HTERT RPE-1 (cell line): ENCODE measurements around the gene MACROD2.
"Not testable (repeated sequence)": the region's sequence is repeated elsewhere in the genome, so short reads cannot be mapped to it uniquely, and the experiment has no call there.

Experiments used
- in situ Hi-C: fragments of 300-500 bp; cut with MboI; formaldehyde crosslinking; loops from 4 replicates; pipeline ENCODE4 v1.14.3; 2020; ENCODE audit warnings: low sequenced_read_pairs

MACROD2 gene

DNA sequence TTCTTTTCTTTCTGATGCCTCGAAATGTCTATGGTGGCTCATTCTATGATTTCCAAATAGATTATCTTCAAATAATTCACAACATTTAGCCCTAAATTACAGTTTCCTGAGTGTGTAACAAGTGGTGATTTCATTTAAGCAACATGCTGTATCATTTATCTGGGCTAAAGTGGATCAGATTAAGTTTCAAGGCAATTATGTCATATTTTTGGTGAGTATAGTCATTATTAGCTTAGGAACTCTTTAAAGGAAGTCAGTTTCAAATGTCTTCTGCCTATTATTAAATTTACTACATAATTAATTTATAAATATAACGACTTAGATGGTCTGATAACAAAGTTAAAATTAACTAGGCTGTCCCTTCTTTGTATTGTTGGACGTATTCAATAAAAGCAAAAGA lies 1190.0 kb downstream of the MACROD2 start:
- in situ Hi-C loops, result no loop called here

- in situ Hi-C loops, result no loop called here
Observed at GRCh38 chr20:15185913-15186312, 1190.6 kb downstream of the MACROD2 start.

DNA sequence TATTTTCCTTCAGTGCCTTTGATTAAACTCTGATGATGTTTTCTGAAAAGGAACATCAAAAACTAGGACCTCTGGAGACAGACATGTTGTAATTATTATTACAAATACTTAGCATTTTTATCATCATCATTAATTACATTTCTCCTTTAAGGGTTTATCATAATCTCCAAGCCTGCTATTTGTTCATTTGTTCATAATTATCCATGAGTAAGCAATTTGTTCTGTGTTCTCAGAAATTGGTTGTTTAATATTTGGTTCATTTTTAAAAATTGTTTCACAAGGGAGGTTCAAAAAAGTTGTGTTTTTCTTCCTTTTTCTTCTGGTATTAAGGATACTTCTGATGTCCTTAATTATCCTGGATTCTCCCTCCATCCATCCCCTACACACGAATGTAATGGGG lies 1192.3 kb downstream of the MACROD2 start:
- in situ Hi-C loops, result no loop called here

GRCh38 chr20:15188415-15188814 lies 1193.1 kb downstream of the MACROD2 start:
- in situ Hi-C loops, result no loop called here

- in situ Hi-C loops, result no loop called here
Observed at GRCh38 chr20:15191082-15191723, 1195.9 kb downstream of the MACROD2 start.

GRCh38 chr20:15195378-15195777 lies 1200.1 kb downstream of the MACROD2 start:
- in situ Hi-C loops, result no loop called here

- in situ Hi-C loops, result no loop called here
Observed at GRCh38 chr20:15196547-15197255, 1201.4 kb downstream of the MACROD2 start.

GRCh38 chr20:15198017-15198416 lies 1202.7 kb downstream of the MACROD2 start:
- in situ Hi-C loops, result not testable (repeated sequence)

GRCh38 chr20:15199698-15200097 lies 1204.4 kb downstream of the MACROD2 start:
- in situ Hi-C loops, result no loop called here

DNA sequence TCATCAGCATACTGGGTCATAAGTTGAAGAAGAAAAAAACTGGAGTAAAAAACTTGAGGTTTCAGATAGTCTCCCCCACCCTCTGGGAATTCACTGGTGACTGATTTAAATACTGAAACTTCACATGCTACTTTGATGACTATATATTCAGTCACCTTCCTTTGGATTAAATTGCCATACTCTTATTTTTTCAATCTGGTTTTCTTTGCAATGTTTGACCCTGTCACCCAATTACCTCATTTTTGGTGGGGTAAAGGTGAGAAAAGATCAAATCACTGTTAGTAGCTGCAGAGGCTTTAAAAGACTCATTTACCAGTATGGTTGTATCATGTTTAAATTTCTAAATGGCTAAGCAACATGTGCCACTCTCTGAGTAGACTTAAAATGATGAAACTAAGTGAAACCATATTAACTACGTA lies 1204.8 kb downstream of the MACROD2 start:
- in situ Hi-C loops, result no loop called here

DNA sequence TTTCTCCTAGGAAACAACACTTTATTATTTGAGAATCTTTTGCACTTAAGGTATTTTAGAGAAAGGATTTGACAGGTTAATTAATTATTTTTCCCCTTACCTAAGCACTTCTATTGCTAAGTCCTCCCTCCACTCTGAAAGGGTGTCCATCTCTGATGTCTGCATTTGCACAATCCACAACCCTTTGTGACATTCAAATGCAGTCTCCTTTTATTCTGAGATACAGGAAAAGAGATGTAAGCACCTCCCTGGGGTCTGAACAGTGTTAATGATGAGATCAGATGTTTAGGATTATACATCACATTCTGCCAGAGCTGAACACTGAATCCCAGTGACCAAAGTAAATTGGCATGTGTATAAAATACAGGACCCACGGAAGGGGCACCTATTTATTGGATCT lies 1206.3 kb downstream of the MACROD2 start:
- in situ Hi-C loops, result no loop called here

DNA sequence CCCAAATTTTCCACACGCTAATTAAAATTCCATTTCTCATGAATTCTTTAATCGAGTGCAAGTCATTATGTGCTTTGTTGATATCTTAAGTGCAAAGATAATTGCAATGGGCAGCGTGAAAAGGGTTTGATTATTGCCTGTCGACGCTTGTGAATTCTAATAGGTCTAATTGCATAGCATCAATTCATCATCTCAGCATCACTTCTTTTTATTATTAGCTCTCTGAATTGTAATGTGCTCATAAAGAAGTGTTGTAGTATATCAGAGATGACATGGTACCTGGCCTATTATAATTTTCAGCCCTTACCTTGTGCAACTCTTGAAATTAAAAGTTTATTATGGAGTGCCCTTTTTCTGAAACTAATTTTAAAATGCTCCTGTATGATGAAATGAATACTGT lies 1208.9 kb downstream of the MACROD2 start:
- in situ Hi-C loops, result no loop called here

DNA sequence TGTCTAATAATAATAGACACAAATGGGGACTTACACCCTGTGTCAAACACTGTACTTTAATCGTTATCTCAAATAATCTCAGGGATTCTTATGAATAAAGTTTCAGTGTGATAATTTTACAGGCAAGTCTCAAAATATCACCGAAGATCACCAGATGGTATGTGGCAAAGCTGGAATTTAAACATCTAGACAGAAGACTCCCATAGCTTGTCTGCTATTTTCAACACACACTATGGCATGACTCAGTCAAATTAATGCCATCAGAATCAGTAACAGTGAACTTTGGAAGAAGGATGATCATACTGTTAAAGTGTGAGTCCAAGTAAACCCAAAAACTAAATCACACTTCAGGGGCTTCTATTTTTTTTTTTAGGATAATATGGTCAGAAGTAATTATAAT lies 1209.7 kb downstream of the MACROD2 start:
- in situ Hi-C loops, result no loop called here

DNA sequence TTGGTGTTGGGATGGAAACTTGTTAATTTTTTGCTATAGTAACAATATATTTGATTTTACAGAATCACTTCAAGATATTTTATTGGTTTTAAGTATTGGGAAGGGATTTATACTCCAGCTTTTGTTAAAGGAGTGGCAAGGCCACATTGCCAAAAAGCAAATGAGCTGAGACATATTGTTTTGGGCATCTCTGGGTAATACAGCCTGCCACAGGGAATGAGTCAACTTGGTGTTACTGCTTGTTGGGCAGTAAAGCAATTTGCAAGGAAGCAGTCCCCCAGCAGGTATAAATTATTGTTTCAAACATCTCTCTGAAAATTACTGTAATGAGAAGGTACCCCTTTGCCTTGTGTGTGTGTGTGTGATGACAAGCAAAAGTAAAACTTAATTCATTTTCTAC lies 1210.4 kb downstream of the MACROD2 start:
- in situ Hi-C loops, result no loop called here

- in situ Hi-C loops, result no loop called here
Observed at GRCh38 chr20:15209537-15209936, 1214.2 kb downstream of the MACROD2 start.

DNA sequence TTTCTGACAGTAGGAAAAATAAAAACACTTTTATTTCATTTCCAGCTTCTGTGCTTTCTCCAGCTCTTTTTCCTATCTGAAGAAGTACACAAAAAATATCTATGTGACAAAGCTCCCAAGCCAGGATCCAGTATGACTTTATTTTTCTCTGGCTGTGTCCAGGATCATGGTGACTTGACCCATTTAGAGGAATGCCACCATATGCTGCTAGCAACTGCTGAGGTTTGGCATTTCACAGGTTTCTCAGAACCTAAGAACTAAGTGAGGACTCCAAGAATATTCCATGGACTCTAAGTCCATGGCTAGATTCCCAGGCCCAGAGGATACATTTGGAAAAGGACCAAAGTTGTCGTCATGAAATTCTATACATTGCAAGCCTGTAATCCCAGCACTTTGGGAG lies 1218.7 kb downstream of the MACROD2 start:
- in situ Hi-C loops, result no loop called here

DNA sequence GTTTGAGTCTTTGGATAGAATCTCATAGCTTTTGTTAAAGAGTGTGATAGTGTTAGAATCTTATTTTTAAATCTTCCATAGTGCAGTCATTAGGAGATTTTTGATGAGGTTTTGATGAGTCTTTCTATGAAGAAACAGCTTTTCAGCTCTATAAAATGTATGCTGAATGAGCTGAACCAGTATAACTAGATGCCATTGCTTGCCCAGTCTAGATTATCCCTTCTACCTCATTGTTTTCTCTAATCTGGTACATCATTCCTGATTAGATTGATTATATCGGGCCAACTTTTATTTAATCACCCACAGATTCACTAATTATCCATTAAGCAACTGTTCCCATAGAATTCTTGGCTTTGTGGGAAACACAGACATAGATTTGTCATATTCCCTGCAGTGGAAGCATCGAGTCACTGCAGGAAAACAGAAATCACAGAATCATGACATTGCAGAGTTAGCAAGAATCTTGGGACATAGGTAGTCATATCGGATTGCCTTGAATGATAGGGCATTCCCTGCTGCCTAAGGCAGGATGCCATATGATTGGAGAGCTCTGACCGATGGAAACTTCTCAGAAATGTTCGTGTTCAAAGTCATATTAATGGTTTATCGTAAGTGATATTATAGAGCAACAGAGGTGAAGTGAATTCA lies 1224.8 kb downstream of the MACROD2 start:
- in situ Hi-C loops, result no loop called here

DNA sequence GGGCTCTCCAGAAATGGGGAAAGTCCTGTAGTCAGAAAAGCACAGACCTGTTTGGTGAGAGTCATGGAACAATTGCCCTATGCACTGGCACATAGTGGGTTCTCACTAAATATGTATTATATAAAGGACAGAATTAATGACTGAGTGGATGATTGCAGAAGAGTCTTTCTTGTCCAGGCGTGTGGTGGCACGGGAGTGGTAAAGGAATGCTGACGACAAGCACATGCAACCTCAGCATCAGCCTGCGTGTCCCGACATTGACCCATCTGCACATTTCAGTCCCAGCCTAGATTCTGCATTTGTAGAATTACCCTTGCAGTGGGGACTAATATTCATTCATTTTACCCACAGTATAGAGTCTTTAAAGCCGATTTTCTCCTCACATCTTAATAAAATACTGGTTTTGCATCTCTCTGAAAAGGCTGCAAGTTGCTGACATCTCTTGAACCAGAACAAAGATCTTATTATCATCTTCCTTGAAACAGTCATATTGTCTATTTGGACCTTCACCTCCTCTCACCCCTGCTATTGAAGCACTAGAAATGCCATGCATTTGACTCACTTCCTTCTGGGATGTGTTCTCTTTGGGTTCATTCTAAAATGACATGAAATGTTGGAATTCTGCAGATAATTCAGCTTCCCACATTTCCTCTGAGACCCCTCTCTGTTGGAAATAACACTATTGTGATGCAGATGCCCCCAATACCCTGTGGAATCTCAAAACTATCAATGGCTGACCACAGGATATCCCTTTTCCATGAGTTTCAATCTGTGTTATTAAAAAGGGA lies 1225.7 kb downstream of the MACROD2 start:
- in situ Hi-C loops, result no loop called here

- in situ Hi-C loops, result no loop called here
Observed at GRCh38 chr20:15222502-15223330, 1227.4 kb downstream of the MACROD2 start.

DNA sequence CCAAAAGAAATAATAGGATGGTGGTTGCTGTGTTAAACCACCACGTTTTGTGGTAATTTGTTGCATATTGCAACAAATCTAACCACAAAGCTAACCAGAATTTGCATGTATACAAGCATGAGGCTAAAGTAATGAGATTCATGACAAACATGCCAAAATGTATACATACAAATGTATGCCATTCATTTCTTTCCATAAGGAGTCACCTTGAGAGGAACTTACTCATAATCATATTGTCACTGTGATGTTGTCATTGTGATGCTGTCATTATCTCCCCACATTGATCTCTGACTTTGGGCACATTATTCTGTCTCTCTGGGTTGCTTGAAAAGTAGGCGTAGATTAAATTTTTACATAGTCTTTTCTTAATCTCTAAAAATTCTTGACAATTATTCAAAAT lies 1228.9 kb downstream of the MACROD2 start:
- in situ Hi-C loops, result no loop called here

- in situ Hi-C loops, result no loop called here
Observed at GRCh38 chr20:15227102-15227501, 1231.8 kb downstream of the MACROD2 start.
